Breast epithelium (tissue), 3 donors: Measurements from ENCODE around the gene NR4A2.

Source experiments
- CTCF ChIP-seq, 3 donors: fragments of 450-650 bp; IDR thresholded peaks; one replicate each; pipeline ENCODE4 v1.5.1; 2016 to 2017; ENCODE audit warnings: antibody characterized with exemption in 3 of 3, mild to moderate bottlenecking in 3 of 3, moderate library complexity in 3 of 3
- POLR2A ChIP-seq: fragments of 450-650 bp; IDR thresholded peaks from one replicate; pipeline ENCODE4 v1.6.1; 2016; ENCODE audit warnings: antibody characterized with exemption, mild to moderate bottlenecking, moderate library complexity
- POLR2AphosphoS5 ChIP-seq, 3 donors: sonication (generic); formaldehyde crosslinking; IDR thresholded peaks; one replicate each; pipeline ENCODE4 v1.6.1; 2017; ENCODE audit warnings: antibody characterized with exemption in 3 of 3

- TF ChIP-seq CTCF (IDR thresholded peaks at IDR 0.05) (no peak), POLR2AphosphoS5 (IDR thresholded peaks at IDR 0.05) (no peak), POLR2A (no peak)
Observed at GRCh38 chr2:156325688-156326525, 6.6 kb downstream of the NR4A2 start.
